HepG2 (cell line): ENCODE data around the gene TMEM240.

Source experiments
- JUN ChIP-seq: sonication (generic); formaldehyde crosslinking; IDR thresholded peaks from 2 replicates; pipeline ENCODE4 v1.4.0; 2020; ENCODE audit warnings: mild to moderate bottlenecking, missing genetic modification reagents
- POLR2A ChIP-seq, 2 experiments: IDR thresholded peaks; 2 replicates each; pipeline ENCODE4 v1.6.1; 2011; ENCODE audit warnings: low read depth in 2 of 2, low read length in 2 of 2, mild to moderate bottlenecking in 1 of 2, moderate library complexity in 1 of 2; ENCODE audit not compliant: insufficient read depth in 1 of 2
- POLR2AphosphoS5 ChIP-seq: IDR thresholded peaks from 2 replicates; pipeline ENCODE4 v1.6.1; 2012; ENCODE audit warnings: low read depth, low read length
- SMYD3 ChIP-seq: sonication (generic); formaldehyde crosslinking; IDR thresholded peaks from 2 replicates; pipeline ENCODE4 v1.8.1; 2023; ENCODE audit warnings: mild to moderate bottlenecking, missing genetic modification reagents
- SNRNP70 ChIP-seq: fragments of 200-400 bp; formaldehyde crosslinking; IDR thresholded peaks from 2 replicates; pipeline ENCODE4 v1.6.1; 2017; ENCODE audit warnings: mild to moderate bottlenecking, low read depth, low read length, moderate library complexity
- TAF1 ChIP-seq: sonication (generic); formaldehyde crosslinking; IDR thresholded peaks from 2 replicates; pipeline ENCODE4 v1.4.0; 2020; ENCODE audit warnings: missing genetic modification reagents
- ZSCAN29 ChIP-seq: sonication (generic); formaldehyde crosslinking; conservative IDR thresholded peaks from 2 replicates; pipeline ENCODE4 v1.4.0; 2020; ENCODE audit warnings: mild to moderate bottlenecking, missing genetic modification reagents
- TF ChIP-seq, protein P1 (sequence below): sonication (generic); formaldehyde crosslinking; IDR thresholded peaks from 2 replicates; pipeline ENCODE4 v1.5.0; 2020; ENCODE audit warnings: mild to moderate bottlenecking, missing genetic modification reagents, moderate library complexity
- TF ChIP-seq, protein P2 (sequence below): sonication (generic); formaldehyde crosslinking; IDR thresholded peaks from 2 replicates; pipeline ENCODE4 v1.5.1; 2020; ENCODE audit warnings: mild to moderate bottlenecking, missing genetic modification reagents

DNA sequence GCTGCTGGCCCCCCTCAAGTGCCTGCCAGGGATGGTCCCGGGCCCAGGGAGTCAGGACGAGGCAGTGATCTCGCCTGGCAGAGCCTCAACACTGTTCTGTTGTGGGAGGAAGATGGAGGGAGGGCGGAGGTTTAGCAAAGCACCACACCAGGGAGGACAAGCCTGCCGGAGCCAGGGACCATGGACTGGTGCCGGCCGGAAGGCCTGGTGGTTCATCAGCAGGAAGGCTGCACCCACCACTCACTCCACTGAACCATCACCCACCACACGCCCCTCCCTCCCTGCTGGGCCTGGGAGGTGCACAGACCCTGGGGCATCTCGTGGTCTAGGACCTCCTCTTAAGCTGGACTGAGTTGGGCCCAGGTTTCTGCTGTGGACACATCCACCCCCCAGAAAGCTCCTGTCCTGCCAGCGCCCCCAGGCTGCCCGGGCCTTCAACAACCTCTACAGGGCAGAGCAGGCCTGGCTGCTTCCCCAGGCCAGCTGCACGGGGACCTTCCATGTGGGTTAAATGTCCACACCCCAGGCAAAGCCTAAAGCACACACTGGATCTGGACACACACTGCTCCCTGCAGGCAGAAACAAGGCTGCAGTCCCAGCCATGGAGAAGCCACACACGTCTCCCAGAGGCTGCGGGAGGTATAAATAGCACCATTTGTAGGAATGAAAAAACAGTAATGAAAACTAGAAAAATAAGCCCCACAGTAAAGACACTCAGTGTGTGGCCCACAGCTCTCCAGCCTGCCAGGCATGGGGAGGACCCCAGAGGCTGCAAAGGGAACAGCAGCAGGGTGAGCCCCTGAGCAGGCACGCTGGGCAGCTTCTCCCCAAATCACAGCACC is 10.4 kb upstream of the TMEM240 start:
- TF ChIP-seq, protein P1, sequence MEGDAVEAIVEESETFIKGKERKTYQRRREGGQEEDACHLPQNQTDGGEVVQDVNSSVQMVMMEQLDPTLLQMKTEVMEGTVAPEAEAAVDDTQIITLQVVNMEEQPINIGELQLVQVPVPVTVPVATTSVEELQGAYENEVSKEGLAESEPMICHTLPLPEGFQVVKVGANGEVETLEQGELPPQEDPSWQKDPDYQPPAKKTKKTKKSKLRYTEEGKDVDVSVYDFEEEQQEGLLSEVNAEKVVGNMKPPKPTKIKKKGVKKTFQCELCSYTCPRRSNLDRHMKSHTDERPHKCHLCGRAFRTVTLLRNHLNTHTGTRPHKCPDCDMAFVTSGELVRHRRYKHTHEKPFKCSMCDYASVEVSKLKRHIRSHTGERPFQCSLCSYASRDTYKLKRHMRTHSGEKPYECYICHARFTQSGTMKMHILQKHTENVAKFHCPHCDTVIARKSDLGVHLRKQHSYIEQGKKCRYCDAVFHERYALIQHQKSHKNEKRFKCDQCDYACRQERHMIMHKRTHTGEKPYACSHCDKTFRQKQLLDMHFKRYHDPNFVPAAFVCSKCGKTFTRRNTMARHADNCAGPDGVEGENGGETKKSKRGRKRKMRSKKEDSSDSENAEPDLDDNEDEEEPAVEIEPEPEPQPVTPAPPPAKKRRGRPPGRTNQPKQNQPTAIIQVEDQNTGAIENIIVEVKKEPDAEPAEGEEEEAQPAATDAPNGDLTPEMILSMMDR: peak; percentile 39
- no peak for TF ChIP-seq SMYD3 (CRISPR knock-in tag)
- no peak for TF ChIP-seq JUN (CRISPR knock-in tag)
- TF ChIP-seq, protein P2, sequence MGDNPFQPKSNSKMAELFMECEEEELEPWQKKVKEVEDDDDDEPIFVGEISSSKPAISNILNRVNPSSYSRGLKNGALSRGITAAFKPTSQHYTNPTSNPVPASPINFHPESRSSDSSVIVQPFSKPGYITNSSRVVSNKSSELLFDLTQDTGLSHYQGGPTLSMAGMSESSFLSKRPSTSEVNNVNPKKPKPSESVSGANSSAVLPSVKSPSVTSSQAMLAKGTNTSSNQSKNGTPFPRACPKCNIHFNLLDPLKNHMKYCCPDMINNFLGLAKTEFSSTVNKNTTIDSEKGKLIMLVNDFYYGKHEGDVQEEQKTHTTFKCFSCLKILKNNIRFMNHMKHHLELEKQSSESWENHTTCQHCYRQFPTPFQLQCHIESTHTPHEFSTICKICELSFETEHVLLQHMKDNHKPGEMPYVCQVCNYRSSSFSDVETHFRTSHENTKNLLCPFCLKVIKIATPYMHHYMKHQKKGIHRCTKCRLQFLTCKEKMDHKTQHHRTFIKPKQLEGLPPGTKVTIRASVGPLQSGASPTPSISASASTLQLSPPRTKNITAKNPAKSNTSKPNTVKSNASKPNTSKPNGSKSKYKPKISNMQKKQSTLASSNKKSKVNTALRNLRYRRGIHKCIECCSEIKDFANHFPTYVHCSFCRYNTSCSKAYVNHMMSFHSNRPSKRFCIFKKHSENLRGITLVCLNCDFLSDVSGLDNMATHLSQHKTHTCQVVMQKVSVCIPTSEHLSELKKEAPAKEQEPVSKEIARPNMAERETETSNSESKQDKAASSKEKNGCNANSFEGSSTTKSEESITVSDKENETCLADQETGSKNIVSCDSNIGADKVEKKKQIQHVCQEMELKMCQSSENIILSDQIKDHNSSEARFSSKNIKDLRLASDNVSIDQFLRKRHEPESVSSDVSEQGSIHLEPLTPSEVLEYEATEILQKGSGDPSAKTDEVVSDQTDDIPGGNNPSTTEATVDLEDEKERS (CRISPR knock-in tag): no peak
- TF ChIP-seq TAF1 (CRISPR knock-in tag): no peak
- TF ChIP-seq POLR2AphosphoS5: no peak
- no peak for TF ChIP-seq POLR2A (IDR thresholded peaks at IDR 0.05; ENCODE audit: insufficient read depth in 1 of 2, low read depth in 2 of 2, low read length in 2 of 2)
- no peak for TF ChIP-seq SNRNP70
- TF ChIP-seq ZSCAN29 (CRISPR knock-in tag): no peak
